OCI-LY1 (cell line): ENCODE data around the gene GALNT18.

Experiments
- H2AFZ ChIP-seq: fragments of 200-600 bp; sonication (generic), shearing (Covaris generic); 2 replicates; pipeline ENCODE4 v1.6.0; 2014; ENCODE audit warnings: antibody characterized with exemption, mild to moderate bottlenecking, low read length
- H3F3A ChIP-seq: fragments of 200-600 bp; sonication (generic), shearing (Covaris generic); 2 replicates; pipeline ENCODE4 v1.6.0; 2014; ENCODE audit warnings: mild to moderate bottlenecking, antibody characterized with exemption, low read length, moderate library complexity; ENCODE audit not compliant: insufficient read depth
- H3K27ac ChIP-seq: fragments of 200-600 bp; sonication (generic); 2 replicates; pipeline ENCODE4 v1.5.1; 2014; ENCODE audit warnings: low read length, mixed run types, mild to moderate bottlenecking, low read depth; ENCODE audit not compliant: poor library complexity, severe bottlenecking
- H3K27me3 ChIP-seq: fragments of 200-600 bp; sonication (generic); 2 replicates; pipeline ENCODE4 v1.6.0; 2014; ENCODE audit warnings: antibody characterized with exemption, mild to moderate bottlenecking, low read length, moderate library complexity; ENCODE audit not compliant: insufficient read depth
- H3K36me3 ChIP-seq: fragments of 200-600 bp; sonication (generic); 2 replicates; pipeline ENCODE4 v1.6.1; 2014; ENCODE audit warnings: mild to moderate bottlenecking, antibody characterized with exemption, low read length, moderate library complexity, mixed read lengths; ENCODE audit not compliant: insufficient read depth
- H3K4me1 ChIP-seq: fragments of 200-600 bp; sonication (generic); 2 replicates; pipeline ENCODE4 v1.5.1; 2014; ENCODE audit warnings: mild to moderate bottlenecking, low read length, moderate library complexity; ENCODE audit not compliant: insufficient read depth, severe bottlenecking
- H3K4me2 ChIP-seq: fragments of 200-600 bp; sonication (generic), shearing (Covaris generic); 2 replicates; pipeline ENCODE4 v1.6.1; 2014; ENCODE audit warnings: low read length
- H3K4me3 ChIP-seq: fragments of 200-600 bp; sonication (generic); 2 replicates; pipeline ENCODE4 v1.5.1; 2014; ENCODE audit warnings: low read length, low read depth, mild to moderate bottlenecking, mixed read lengths; ENCODE audit not compliant: poor library complexity, severe bottlenecking
- H3K79me2 ChIP-seq: fragments of 200-600 bp; shearing (Covaris generic); 2 replicates; pipeline ENCODE4 v1.6.1; 2016; ENCODE audit warnings: mixed run types, low read length, mixed read lengths; ENCODE audit not compliant: insufficient read depth
- H3K9ac ChIP-seq: fragments of 200-600 bp; sonication (generic), shearing (Covaris generic); 2 replicates; pipeline ENCODE4 v1.6.1; 2014; ENCODE audit warnings: mild to moderate bottlenecking, low read length, mixed read lengths
- H3K9me2 ChIP-seq: fragments of 200-600 bp; sonication (generic), shearing (Covaris generic); 2 replicates; pipeline ENCODE4 v1.6.1; 2014; ENCODE audit warnings: low read depth, mild to moderate bottlenecking, low read length, mixed read lengths
- H3K9me3 ChIP-seq: fragments of 200-600 bp; shearing (Covaris generic); 2 replicates; pipeline ENCODE4 v1.6.1; 2014; ENCODE audit warnings: low read length, mixed read lengths
- H4K20me1 ChIP-seq: fragments of 200-600 bp; sonication (generic), shearing (Covaris generic); 2 replicates; pipeline ENCODE4 v1.6.0; 2016; ENCODE audit warnings: mild to moderate bottlenecking, low read length; ENCODE audit not compliant: insufficient read depth
- EZH2 ChIP-seq: fragments of 200-600 bp; sonication (generic), shearing (Covaris generic); IDR thresholded peaks from 2 replicates; pipeline ENCODE4 v1.8.0; 2017; ENCODE audit warnings: borderline replicate concordance, mixed run types, mild to moderate bottlenecking, antibody characterized with exemption, low read length, moderate library complexity, mixed read lengths
- TF ChIP-seq, protein P1 (sequence below): fragments of 200-600 bp; sonication (generic), shearing (Covaris generic); IDR thresholded peaks from 2 replicates; pipeline ENCODE4 v1.5.1; 2017; ENCODE audit warnings: mild to moderate bottlenecking, antibody characterized with exemption, low read length, moderate library complexity, mixed read lengths

GALNT18 gene

DNA sequence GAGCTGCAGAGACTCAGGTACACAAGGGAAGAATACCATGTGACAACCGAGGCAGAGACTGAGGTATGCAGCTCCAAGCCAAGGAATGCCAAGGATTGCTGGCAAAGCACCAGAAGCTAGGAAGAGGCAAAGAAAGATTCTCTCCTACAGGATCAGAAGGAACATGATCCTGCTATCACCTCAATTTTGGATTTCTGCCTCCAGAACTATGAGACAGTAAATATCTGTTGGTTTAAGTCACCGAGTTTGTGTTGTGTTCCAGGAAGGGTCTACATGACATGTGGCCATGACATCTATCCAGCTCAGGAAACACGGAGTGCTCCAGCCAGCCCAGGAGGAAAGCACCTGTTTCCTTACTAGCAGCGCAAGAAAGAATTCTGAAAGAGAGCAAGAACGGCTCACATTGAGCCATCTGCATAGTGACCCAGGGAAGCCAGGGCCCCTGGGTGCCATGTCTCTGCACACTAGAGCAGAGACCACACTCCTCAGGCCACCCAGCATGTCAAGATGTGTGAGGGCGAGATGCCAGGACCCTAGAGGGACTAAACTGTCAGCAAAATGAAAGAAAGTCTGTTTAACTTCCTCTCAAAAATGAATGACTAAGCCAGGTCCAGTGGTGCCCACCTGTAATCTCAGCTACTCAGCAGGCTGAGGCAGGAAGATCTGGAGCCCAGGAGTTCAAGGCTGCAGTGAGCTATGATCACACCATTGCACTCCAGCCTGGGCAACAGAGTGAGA lies 35.6 kb upstream of the GALNT18 start:
- TF ChIP-seq, protein P1, sequence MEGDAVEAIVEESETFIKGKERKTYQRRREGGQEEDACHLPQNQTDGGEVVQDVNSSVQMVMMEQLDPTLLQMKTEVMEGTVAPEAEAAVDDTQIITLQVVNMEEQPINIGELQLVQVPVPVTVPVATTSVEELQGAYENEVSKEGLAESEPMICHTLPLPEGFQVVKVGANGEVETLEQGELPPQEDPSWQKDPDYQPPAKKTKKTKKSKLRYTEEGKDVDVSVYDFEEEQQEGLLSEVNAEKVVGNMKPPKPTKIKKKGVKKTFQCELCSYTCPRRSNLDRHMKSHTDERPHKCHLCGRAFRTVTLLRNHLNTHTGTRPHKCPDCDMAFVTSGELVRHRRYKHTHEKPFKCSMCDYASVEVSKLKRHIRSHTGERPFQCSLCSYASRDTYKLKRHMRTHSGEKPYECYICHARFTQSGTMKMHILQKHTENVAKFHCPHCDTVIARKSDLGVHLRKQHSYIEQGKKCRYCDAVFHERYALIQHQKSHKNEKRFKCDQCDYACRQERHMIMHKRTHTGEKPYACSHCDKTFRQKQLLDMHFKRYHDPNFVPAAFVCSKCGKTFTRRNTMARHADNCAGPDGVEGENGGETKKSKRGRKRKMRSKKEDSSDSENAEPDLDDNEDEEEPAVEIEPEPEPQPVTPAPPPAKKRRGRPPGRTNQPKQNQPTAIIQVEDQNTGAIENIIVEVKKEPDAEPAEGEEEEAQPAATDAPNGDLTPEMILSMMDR, result no peak
- TF ChIP-seq EZH2, result no peak
- no peaks in the 10 kb centered on the region for H3K4me1 ChIP-seq
- H3K9me2 ChIP-seq, result no peaks in the 10 kb centered on the region
- H3K9ac ChIP-seq, result no peak overlapping the region
- no peak overlapping the region for H3K4me3 ChIP-seq
- H3K36me3 ChIP-seq, result no peaks in the 10 kb centered on the region
- H4K20me1 ChIP-seq, result no peaks in the 10 kb centered on the region
- no peak overlapping the region for H3K27ac ChIP-seq
- no peak overlapping the region for H3K4me2 ChIP-seq
- no peak overlapping the region for H2AFZ ChIP-seq
- no peaks in the 10 kb centered on the region for H3K9me3 ChIP-seq
- no peaks in the 10 kb centered on the region for H3K79me2 ChIP-seq
- H3K27me3 ChIP-seq, result no peaks in the 10 kb centered on the region
- H3F3A ChIP-seq, result no peaks in the 10 kb centered on the region

DNA sequence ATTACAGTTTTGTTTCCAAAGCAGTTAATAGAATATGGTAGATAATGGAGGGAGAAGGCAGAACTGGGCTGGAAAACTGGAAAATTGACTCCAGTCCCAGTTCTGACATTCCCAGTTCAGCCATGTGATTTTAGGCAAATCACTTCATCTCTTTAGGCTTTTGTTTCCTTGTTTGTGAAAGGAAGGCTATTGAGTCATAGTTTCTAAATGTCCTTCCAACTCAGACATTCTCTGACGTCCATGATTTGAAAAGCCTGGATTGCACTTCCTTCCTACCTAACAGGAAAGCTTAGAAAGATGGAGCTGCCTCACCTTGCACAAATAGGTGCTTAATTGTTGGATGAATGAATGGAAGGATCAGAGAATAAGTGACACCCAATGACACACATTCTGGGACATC lies 19.8 kb upstream of the GALNT18 start:
- no peaks in the 10 kb centered on the region for H3F3A ChIP-seq
- H3K9me3 ChIP-seq, result no peaks in the 10 kb centered on the region
- H3K27ac ChIP-seq, result no peak overlapping the region
- no peaks in the 10 kb centered on the region for H3K36me3 ChIP-seq
- no peaks in the 10 kb centered on the region for H3K79me2 ChIP-seq
- H3K27me3 ChIP-seq, result no peaks in the 10 kb centered on the region
- no peaks in the 10 kb centered on the region for H3K9me2 ChIP-seq
- no peak overlapping the region for H3K9ac ChIP-seq
- H3K4me2 ChIP-seq, result no peak overlapping the region
- H3K4me3 ChIP-seq, result no peak overlapping the region
- TF ChIP-seq, protein P1, result no peak
- TF ChIP-seq EZH2, result no peak
- H3K4me1 ChIP-seq, result no peaks in the 10 kb centered on the region
- H2AFZ ChIP-seq, result no peak overlapping the region
- H4K20me1 ChIP-seq, result no peaks in the 10 kb centered on the region

DNA sequence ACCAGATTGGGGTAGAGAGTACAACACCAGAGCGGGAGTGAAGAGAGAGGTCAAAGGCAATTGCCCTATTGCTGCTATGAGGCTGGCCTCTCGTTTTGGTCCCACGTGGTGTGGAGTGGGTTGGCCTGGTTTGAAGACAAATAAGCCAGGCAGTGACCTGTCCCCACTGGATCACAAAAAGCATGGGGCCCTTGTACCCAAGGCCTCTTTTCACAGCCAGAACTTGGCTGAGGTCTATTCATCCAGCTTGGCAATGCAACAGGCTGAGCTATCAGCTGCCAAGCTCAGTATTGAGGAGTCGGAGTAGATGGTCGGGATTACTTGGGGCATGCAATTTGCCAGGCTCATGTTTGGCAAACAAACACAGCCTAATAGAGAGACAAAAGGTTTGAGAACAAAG lies 19.2 kb upstream of the GALNT18 start:
- no peak overlapping the region for H3K9ac ChIP-seq
- no peaks in the 10 kb centered on the region for H3K9me2 ChIP-seq
- H3F3A ChIP-seq, result no peaks in the 10 kb centered on the region
- H4K20me1 ChIP-seq, result no peaks in the 10 kb centered on the region
- H3K79me2 ChIP-seq, result no peaks in the 10 kb centered on the region
- no peaks in the 10 kb centered on the region for H3K9me3 ChIP-seq
- no peak for TF ChIP-seq EZH2
- TF ChIP-seq, protein P1, result no peak
- H3K27me3 ChIP-seq, result no peaks in the 10 kb centered on the region
- H3K4me2 ChIP-seq, result no peak overlapping the region
- H3K27ac ChIP-seq, result no peak overlapping the region
- no peak overlapping the region for H2AFZ ChIP-seq
- H3K4me1 ChIP-seq, result no peaks in the 10 kb centered on the region
- no peak overlapping the region for H3K4me3 ChIP-seq
- no peaks in the 10 kb centered on the region for H3K36me3 ChIP-seq
